ENCODE data around the gene ADGRD1. TPM values are rescaled to one million over a fixed set of nuclear protein-coding genes. Genes with fewer than 3 reads are reported as not detected.

Gene ADGRD1
- total RNA-seq, 1 donor from 2014 or later: 1.7 TPM

GRCh38 chr12:131147293-131147692 is 193.6 kb downstream of the ADGRD1 start:
- H3K27me3 Mint-ChIP-seq (ENCODE audit: unreplicated experiment): peaks cover 2% of the 10 kb centered on the region
- DNase-seq (ENCODE audit: low spot score): no peak
- H3K4me3 Mint-ChIP-seq (ENCODE audit: unreplicated experiment): no peak overlapping the region
- no peak overlapping the region for H3K27ac Mint-ChIP-seq (ENCODE audit: unreplicated experiment)
- H3K4me1 Mint-ChIP-seq (ENCODE audit: unreplicated experiment): no peaks in the 10 kb centered on the region
- H3K9me3 Mint-ChIP-seq (ENCODE audit: unreplicated experiment): no peaks in the 10 kb centered on the region
- H3K36me3 Mint-ChIP-seq (ENCODE audit: low read depth, unreplicated experiment): no peaks in the 10 kb centered on the region
- TF ChIP-seq CTCF (IDR thresholded peaks at IDR 0.05; ENCODE audit: unreplicated experiment): no peak

- no peaks in the 10 kb centered on the region for H3K4me1 Mint-ChIP-seq (ENCODE audit: unreplicated experiment)
- TF ChIP-seq CTCF (IDR thresholded peaks at IDR 0.05; ENCODE audit: unreplicated experiment): no peak
- no peaks in the 10 kb centered on the region for H3K9me3 Mint-ChIP-seq (ENCODE audit: unreplicated experiment)
- DNase-seq (ENCODE audit: low spot score): no peak
- H3K4me3 Mint-ChIP-seq (ENCODE audit: unreplicated experiment): no peak overlapping the region
- peaks cover 4% of the 10 kb centered on the region for H3K27me3 Mint-ChIP-seq (ENCODE audit: unreplicated experiment)
- H3K27ac Mint-ChIP-seq (ENCODE audit: unreplicated experiment): no peak overlapping the region
- no peaks in the 10 kb centered on the region for H3K36me3 Mint-ChIP-seq (ENCODE audit: low read depth, unreplicated experiment)
Measured at GRCh38 chr12:131147894-131148293, 194.2 kb downstream of the ADGRD1 start.

- no peaks in the 10 kb centered on the region for H3K4me1 Mint-ChIP-seq (ENCODE audit: unreplicated experiment)
- peaks cover 3% of the 10 kb centered on the region for H3K27me3 Mint-ChIP-seq (ENCODE audit: unreplicated experiment)
- H3K4me3 Mint-ChIP-seq (ENCODE audit: unreplicated experiment): no peak overlapping the region
- no peak overlapping the region for H3K27ac Mint-ChIP-seq (ENCODE audit: unreplicated experiment)
- DNase-seq (ENCODE audit: low spot score): no peak
- no peak for TF ChIP-seq CTCF (IDR thresholded peaks at IDR 0.05; ENCODE audit: unreplicated experiment)
- no peaks in the 10 kb centered on the region for H3K9me3 Mint-ChIP-seq (ENCODE audit: unreplicated experiment)
- H3K36me3 Mint-ChIP-seq (ENCODE audit: low read depth, unreplicated experiment): no peaks in the 10 kb centered on the region
Measured at GRCh38 chr12:131151558-131152345, 198.0 kb downstream of the ADGRD1 start.

GRCh38 chr12:131152587-131152986 is 198.9 kb downstream of the ADGRD1 start:
- no peak overlapping the region for H3K4me3 Mint-ChIP-seq (ENCODE audit: unreplicated experiment)
- DNase-seq (ENCODE audit: low spot score): no peak
- TF ChIP-seq CTCF (IDR thresholded peaks at IDR 0.05; ENCODE audit: unreplicated experiment): no peak
- no peaks in the 10 kb centered on the region for H3K9me3 Mint-ChIP-seq (ENCODE audit: unreplicated experiment)
- no peak overlapping the region for H3K27ac Mint-ChIP-seq (ENCODE audit: unreplicated experiment)
- peaks cover 3% of the 10 kb centered on the region for H3K27me3 Mint-ChIP-seq (ENCODE audit: unreplicated experiment)
- no peaks in the 10 kb centered on the region for H3K4me1 Mint-ChIP-seq (ENCODE audit: unreplicated experiment)
- H3K36me3 Mint-ChIP-seq (ENCODE audit: low read depth, unreplicated experiment): no peaks in the 10 kb centered on the region

GRCh38 chr12:131153016-131153415 is 199.3 kb downstream of the ADGRD1 start:
- Mint-ChIP-seq H3K27ac (ENCODE audit: unreplicated experiment) (no peak overlapping the region), H3K4me1 (ENCODE audit: unreplicated experiment) (no peaks in the 10 kb centered on the region), H3K36me3 (ENCODE audit: low read depth, unreplicated experiment) (no peaks in the 10 kb centered on the region), H3K4me3 (ENCODE audit: unreplicated experiment) (no peak overlapping the region), H3K27me3 (ENCODE audit: unreplicated experiment) (peaks cover 3% of the 10 kb centered on the region), H3K9me3 (ENCODE audit: unreplicated experiment) (no peaks in the 10 kb centered on the region)
- DNase-seq (ENCODE audit: low spot score): no peak
- TF ChIP-seq CTCF (IDR thresholded peaks at IDR 0.05; ENCODE audit: unreplicated experiment): no peak

All from endothelial cell (in vitro differentiated cells).